Left ventricle myocardium superior (tissue), 1 donor: ENCODE results near the gene BAMBI. TPM values are rescaled to one million over a fixed set of nuclear protein-coding genes. Genes with fewer than 3 reads are reported as not detected.
"Not testable (repeated sequence)": the region's sequence is repeated elsewhere in the genome, so short reads cannot be mapped to it uniquely, and the experiment has no call there.

ENCODE experiments used
- ATAC-seq: fragments of 200-7000 bp; cut with Tn5 transposase; one replicate; pipeline ENCODE4 v1.9.1; 2020; ENCODE audit warnings: mild to moderate bottlenecking, moderate library complexity
- DNase-seq: peaks from one replicate; pipeline ENCODE4 v3.0.0-alpha.2; 2020
- intact Hi-C: fragments of 100-400 bp; cut with micrococcal nuclease; formaldehyde crosslinking; loops from one replicate; pipeline ENCODE4 v1.11.0; 2022
- long read RNA-seq: library from polyadenylated mRNA; unstranded; transcript quantifications from one replicate; pipeline ENCODE4 v2.0.0, GENCODE V29; 2021
- total RNA-seq: library from RNA; stranded (reverse); fragmentation: NEBNext Ultra II Directional; extraction: Animal tissue kit (Norgen Biotek cat#: 25700); gene quantifications from one replicate; pipeline ENCODE4 v1.2.1, GENCODE V29; 2021
- donor health status: DM: no; HTN: yes; CAD: no; lungs with severe emphysema.

BAMBI gene
- total RNA-seq, result 12.5 TPM
- long read RNA-seq, transcript BAMBI-201 (3 exons, 1,877 nt), result major isoform, 31 of 34 reads
- long read RNA-seq, partial matches to known transcripts, result 2 of 34 reads
- long read RNA-seq, other reads (novel, unspliced or antisense), result 1 of 34 reads

GRCh38 chr10:28676968-28677887, at the start of gene BAMBI:
BAMBI (plus strand) TSS chr10:28677521; CDS start chr10:28677898, 377 bp downstream.
- intact Hi-C loops, result loop anchor here (5.0 kb wide), 1 partner anchor 310 kb away; no protein-coding TSS in a partner anchor

DNA sequence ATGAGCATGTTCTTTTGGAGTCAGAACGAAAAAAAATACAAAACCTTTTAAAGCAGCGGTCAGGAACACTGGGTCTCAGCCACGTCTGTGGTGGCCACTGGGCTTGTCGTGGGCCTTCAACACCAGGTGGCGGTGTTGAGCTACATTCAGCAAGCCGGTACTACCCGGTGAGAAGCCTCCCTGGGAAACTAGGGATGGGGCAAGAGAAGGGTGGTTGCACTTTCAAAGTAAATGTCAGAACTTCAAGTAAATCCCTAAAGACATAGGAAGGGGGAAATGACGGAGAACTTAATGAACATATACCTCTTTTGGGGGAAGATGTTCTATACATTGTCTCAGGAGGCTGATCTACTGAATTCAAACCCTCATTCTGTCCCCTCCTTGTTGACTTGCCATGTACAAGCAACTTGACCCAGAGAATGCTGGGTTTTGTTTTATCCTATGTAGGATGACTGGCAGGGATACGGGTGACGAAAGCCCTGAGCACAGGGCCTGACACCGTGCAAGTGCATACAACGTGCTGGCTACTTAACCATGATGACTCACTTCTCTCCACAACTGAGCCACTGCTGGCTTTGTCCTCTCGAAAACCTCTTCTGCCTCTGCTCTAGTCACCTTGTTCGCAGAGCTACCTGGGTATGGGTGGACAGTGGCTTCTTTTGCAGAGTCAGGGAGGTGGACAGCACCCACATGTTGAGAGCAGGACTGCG, 49.0 kb upstream of the BAMBI start:
- intact Hi-C loops, result no loop called here
- DNase-seq (peak; percentile 86), ATAC-seq (peak; percentile 93)

More at GRCh38 chr10:28676968-28677887, at the start of gene BAMBI:
- peak; percentile 97 for ATAC-seq
- peak; percentile 97 for DNase-seq

GRCh38 chr10:28631896-28632583, 45.3 kb upstream of the BAMBI start:
- DNase-seq (no peak), ATAC-seq (no peak)
- intact Hi-C loops, result no loop called here

DNA sequence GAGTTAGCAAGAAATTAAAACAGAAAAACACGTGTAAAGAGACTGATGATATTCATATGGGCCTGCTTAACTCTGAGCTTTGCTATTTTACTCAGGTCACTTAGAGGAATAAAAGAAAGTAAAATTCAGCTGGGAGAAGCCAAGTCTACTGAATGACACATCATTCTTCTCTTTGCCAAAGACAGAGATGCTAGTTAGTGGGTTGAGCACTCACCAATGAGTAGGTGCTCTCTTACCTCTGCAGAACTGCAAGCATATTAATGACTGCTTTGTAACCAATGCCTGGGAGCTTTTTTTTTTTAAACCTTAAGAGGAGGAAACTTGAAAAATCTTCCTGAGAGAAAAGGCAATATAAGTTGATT, 44.8 kb upstream of the BAMBI start:
- ATAC-seq, result no peak
- intact Hi-C loops, result no loop called here
- no peak for DNase-seq

DNA sequence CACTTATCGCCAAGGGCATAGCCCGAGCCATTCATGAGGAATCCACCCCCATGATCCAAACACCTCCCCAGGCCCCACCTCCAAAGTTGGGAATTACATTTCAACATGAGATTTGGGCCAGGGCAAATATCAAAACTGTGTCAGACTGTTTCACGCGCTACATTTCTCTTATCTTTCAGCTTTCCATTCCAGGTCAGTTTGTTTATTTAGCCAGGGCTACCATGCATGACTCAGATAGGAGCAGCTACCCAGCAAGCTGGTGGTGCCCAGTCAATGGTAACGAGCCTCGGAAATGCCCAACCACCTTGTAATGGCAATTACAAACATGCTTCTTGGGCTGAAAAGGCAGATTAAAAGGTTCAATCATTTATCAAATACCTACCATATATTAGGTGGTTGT, 43.6 kb upstream of the BAMBI start:
- ATAC-seq (no peak), DNase-seq (no peak)
- intact Hi-C loops, result no loop called here

GRCh38 chr10:28637346-28637745, 40.0 kb upstream of the BAMBI start:
- ATAC-seq, result no peak
- no peak for DNase-seq
- intact Hi-C loops, result no loop called here

GRCh38 chr10:28638392-28638791, 38.9 kb upstream of the BAMBI start:
- ATAC-seq (no peak), DNase-seq (no peak)
- intact Hi-C loops, result no loop called here

GRCh38 chr10:28640551-28640950, 36.8 kb upstream of the BAMBI start:
- DNase-seq (no peak), ATAC-seq (no peak)
- intact Hi-C loops, result no loop called here

- intact Hi-C loops, result no loop called here
- DNase-seq (no peak), ATAC-seq (no peak)
These were observed 32.7 kb upstream of the BAMBI start for GRCh38 chr10:28644647-28645046.

DNA sequence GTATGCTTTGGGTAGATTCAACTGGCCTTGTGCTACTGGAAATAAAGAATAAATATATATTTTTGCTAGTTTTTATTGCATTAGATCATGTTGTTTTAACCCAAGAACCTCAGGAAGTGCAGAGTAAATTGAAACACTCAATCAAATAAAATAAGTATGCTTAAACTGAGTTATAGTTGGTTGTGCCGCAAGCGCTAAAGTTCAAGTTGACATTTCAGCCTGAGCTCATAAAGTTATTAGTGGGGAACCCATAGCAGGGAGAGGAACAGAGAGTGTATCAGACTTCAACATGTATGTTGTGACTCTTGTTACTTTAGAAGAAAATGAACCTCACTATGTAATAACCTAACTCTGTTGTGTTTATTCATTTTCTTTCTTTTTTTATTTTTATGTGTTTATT, 25.2 kb upstream of the BAMBI start:
- DNase-seq (no peak), ATAC-seq (no peak)
- intact Hi-C loops, result no loop called here

DNA sequence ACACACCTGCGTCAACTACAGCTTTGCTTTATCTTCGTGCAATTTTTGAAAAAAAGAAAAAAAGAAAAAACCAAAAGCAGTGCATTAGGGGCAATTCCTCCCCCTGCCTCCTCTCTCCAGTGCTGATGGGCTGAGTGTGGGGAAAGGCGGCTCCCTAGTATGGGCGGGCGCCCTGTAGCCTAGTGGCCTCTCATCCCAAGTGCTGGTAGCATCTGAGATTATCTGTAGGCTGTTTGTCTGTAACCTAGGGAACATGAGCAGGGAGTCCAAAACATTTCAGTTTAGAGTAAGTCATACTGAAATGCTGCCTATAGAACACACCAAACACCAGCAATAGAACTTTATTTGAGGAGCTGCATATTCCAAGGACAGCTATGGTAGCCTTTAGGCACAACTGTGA, 24.6 kb upstream of the BAMBI start:
- ATAC-seq, result no peak
- no peak for DNase-seq
- intact Hi-C loops, result no loop called here

- intact Hi-C loops, DNase-seq, ATAC-seq: not testable (repeated sequence)
These were observed 18.5 kb upstream of the BAMBI start for GRCh38 chr10:28658824-28659223.

DNA sequence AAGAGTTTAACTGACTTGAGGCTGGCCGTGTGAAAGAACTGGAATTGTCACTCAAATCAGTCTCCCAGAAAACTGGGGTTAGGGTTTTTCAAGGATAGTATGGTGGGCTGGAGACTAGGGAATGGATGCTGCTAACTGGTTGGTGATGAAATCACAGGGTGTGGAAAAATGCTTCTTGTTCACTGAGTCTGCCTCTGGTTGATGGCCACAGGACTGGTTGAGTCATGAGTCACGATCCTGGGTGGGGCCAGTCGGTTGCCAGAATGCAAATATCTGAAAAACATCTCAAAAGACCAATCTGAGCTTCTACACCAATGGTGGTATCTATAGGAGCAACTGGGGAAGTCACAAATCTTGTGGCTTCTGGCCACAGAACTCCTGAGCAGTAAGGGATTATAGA, 16.3 kb upstream of the BAMBI start:
- intact Hi-C loops, result loop anchor here (5.0 to 10.0 kb wide), 2 partner anchors 331 to 644 kb away; no protein-coding TSS in a partner anchor
- ATAC-seq (no peak), DNase-seq (no peak)

- intact Hi-C loops, result loop anchor here (5.0 to 10.0 kb wide), 2 partner anchors 329 to 641 kb away; no protein-coding TSS in a partner anchor
- peak; percentile 94 for ATAC-seq
- peak; percentile 72 for DNase-seq
These were observed 13.5 kb upstream of the BAMBI start for GRCh38 chr10:28663576-28664368.

DNA sequence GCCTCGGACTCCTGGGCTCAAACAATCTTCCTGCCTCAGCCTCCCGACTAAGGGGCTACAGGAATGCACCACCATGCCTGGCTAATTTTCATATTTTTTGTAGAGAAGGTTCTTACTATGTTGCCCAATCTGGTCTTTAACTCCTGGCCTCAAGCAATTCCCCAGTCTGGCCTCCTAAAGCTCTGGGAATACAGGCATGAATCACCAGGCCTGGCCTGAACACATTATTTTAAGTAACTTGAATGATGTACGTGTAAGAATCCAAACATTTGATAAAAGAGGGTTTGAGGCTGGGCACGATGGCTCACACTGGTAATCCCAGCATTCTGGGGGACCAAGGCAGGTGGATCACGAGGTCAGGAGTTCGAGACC, 13.0 kb upstream of the BAMBI start:
- no peak for DNase-seq
- peak; percentile 51 for ATAC-seq
- intact Hi-C loops, result loop anchor here (5.0 to 10.0 kb wide), 2 partner anchors 328 to 640 kb away; no protein-coding TSS in a partner anchor

DNA sequence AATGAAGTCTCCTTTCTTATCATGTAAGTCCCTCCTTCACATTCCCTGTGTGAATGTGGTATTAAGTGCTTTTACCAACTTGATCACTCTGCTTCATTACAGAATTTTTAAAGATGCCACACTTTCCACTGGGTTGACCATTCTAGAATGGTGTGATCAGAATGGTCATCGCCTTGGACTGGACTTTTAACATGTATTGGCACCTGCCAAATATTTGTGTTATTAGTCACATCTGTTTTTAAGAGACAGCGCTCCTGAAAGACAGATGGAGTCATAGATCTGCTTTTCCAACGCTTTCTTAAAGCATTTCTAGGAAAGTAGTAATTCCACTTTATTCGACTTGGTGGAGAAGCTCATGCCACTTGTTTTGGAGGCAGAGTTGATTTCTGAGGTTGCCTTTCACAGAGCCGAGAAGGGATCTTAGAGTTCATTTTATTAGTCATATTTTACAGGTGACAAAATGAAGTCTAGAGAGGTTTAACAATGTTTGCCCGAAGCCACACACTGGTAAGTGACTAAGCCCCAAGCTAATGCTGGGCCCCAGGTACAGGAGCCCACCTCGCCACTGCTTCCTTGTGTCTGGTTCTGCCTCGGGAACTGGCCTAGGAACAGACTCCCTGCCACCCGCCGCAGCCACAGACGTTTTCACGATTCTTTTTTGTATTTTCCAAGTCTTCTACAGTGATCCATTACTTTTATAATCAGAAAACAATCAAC, 10.4 kb upstream of the BAMBI start:
- intact Hi-C loops, result loop anchor here (10.0 kb wide), 1 partner anchor 638 kb away; no protein-coding TSS in a partner anchor
- DNase-seq (no peak), ATAC-seq (no peak)

- ATAC-seq (peak; percentile 93), DNase-seq (peak; percentile 67)
- intact Hi-C loops, result loop anchor here (10.0 kb wide), 1 partner anchor 636 kb away; no protein-coding TSS in a partner anchor
These were observed 8.7 kb upstream of the BAMBI start for GRCh38 chr10:28668363-28669226.
